Stimulated activated naive CD8-positive, alpha-beta T cell treated with anti-CD3 and anti-CD28 coated beads, Interleukin-15, Interleukin-2, amounts not matched to agents 100 U/mL and 50 U/mL, for 24 hours (primary cell): ENCODE measurements around the gene ZNRF2.

Experiments used
- ATAC-seq: fragments of 150-1000 bp; cut with Tn5 transposase; one replicate; pipeline ENCODE4 v1.10.0; 2021
- DNase-seq: peaks from one replicate; pipeline ENCODE4 v3.0.0; 2021

The ZNRF2 gene

GRCh38 chr7:30322271-30323005 is 38.0 kb downstream of the ZNRF2 start:
- DNase-seq = no peak

GRCh38 chr7:30323006-30323355 is 38.6 kb downstream of the ZNRF2 start:
- ATAC-seq = peak; percentile 82
- no peak for DNase-seq

More at GRCh38 chr7:30322271-30323005, 38.0 kb downstream of the ZNRF2 start:
- ATAC-seq = peak; percentile 61

- DNase-seq = no peak
Measured at GRCh38 chr7:30327813-30328212, 43.4 kb downstream of the ZNRF2 start.

GRCh38 chr7:30328381-30328780 is 44.0 kb downstream of the ZNRF2 start:
- ATAC-seq (no peak), DNase-seq (no peak)

More at GRCh38 chr7:30327813-30328212, 43.4 kb downstream of the ZNRF2 start:
- no peak for ATAC-seq

DNA sequence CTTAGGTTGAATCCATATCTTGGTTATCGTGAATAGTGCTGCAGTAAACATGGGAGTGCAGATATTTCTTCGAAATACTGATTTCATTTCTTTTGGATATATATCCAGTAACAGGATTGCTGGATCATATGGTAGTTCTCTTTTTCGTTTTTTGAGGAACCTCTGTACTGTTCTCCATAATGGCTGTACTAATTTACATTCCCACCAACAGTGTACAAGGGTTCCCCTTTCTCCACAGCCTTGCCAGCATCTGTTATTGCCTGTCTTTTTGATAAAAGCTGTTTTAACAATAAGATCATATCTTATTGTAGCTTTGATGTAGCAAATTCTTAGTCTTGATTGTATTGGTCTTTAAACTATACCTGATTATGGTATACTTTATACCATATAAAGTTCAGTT is 45.3 kb downstream of the ZNRF2 start:
- ATAC-seq = no peak
- DNase-seq = no peak

- DNase-seq (no peak), ATAC-seq (peak; percentile 89)
Measured at GRCh38 chr7:30330134-30331111, 46.0 kb downstream of the ZNRF2 start.

DNA sequence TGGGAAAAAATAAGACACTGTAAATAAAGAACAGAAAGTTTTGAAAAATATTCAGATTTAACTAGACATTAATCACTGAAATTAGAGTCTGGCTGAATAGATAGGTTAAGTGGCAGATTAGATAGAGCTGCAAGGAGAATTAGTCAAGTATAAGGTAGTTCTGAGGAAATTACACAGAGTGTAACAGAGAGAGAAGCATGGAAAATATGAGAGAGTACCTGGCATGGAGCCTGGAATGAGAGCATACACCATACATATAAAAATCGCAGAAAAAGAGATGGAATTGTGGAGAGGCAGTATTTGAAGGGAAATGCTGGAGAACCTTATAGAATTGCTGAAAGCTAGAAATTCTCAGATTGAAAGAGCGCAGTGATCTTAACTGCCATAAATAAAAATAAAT is 46.9 kb downstream of the ZNRF2 start:
- ATAC-seq (no peak), DNase-seq (no peak)

DNA sequence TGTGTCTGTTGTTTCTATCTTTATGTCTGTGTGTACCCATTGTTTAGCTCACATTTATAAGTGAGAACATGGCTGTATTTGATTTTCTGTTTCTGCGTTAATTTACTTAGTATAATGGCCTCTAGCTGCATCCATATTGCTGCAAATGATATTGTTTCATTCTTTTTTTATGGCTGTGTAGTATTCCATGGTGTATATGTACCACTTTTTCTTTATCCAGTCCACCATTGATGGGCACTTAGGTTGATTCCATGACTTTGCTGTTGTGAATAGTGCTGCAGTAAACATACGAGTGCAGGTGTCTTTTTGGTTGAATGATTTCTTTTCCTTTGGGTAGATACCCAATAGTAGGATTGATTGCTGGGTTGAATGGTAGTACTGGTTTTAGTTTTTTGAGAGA is 48.2 kb downstream of the ZNRF2 start:
- no peak for ATAC-seq
- no peak for DNase-seq

DNA sequence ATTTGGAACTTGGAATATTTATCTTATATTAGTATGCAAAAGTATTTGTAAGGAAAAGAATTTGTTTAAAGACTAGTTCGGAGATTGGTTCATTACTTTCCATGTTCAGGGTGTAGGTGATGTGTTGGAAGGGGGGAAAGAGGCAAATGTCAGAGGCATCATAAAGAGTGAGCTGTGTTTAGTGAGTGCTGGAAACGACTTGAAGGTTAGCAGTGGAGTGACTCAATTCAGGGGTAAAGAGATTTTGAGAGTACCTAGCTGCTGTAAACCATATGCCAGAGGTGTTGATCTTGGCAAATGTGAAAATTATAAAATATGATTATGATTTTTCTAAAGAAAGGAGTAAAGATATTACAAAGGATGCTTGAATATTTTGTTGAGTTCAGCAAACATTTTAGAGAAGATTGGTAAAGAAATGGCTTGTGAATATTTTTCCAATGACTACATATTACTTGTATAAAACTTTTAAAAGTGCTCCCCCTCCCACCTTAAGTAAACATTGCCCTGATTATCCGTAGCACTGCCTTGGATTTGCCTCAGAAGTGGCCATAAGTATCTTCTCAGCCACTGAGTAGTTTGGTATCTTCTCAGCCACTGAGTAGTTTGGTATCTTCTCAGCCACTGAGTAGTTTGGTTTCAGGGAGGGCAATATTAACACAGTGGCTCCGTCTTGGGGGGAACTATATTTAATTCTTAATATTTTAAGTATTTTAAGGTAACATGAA is 51.5 kb downstream of the ZNRF2 start:
- ATAC-seq = peak; percentile 84

DNA sequence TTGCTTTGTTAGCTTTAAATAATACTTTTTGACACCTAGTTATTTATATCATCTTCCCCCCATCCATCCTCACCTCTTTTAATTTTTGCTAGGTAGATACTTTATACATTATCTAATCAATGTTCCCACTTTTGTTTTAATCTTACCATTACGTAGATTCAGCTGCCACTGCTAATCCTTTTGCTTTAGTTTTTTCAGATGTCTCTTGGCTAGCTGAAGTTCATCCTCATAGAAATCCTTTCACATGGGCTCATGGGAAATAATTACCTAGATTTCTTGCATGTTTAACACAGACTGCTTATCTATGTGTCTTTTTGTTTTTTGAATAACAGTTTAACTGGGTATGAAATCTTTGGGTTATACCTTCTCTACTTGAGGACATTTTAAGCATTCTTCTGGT is 60.1 kb downstream of the ZNRF2 start:
- no peak for ATAC-seq
- DNase-seq = no peak

More for the DNA sequence above, 51.5 kb downstream of the ZNRF2 start:
- DNase-seq = no peak

GRCh38 chr7:30347226-30348082 is 63.1 kb downstream of the ZNRF2 start:
- ATAC-seq (no peak), DNase-seq (no peak)

- DNase-seq (peak; percentile 32), ATAC-seq (peak; percentile 93)
Measured at GRCh38 chr7:30348083-30348560, 63.7 kb downstream of the ZNRF2 start.

- DNase-seq = no peak
- ATAC-seq = no peak
Measured at GRCh38 chr7:30349170-30349569, 64.8 kb downstream of the ZNRF2 start.

DNA sequence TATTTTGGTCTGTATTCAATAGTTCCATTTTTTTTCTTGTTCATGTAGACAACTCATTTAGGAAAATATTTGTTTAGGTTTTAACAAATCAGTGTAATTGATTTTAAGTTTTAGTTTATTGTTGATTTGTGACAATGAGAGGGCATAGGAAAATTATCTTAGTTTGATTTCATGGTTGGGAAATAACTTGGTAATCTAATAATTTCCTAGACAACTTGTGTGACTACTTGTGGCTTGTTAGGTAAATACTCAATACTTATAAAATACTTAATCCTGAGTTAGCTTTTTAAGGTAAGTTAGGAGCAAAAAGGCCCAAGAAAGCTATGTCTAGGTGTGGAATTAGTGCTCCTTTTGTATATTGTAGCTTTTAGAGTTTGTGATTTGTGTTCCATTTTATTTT is 65.4 kb downstream of the ZNRF2 start:
- DNase-seq (no peak), ATAC-seq (no peak)

DNA sequence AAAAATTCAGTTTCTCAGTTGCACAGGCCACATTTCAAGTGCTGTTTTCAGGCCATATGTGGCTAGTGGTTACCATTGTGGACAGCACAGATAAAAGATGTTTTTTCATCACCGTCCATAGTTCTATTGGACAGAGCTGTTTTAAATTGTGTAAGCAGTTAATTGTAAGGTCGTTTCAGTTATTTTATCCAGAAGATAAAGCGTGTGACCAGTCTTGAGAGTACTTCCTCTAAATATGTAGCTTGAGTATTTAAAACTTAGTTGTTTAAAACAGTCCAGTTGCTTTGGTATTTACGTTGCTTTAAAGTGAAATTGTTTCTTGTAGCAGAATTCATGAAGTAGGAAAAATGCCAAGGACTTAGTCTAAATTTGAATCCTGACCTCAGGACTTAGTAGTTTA is 66.9 kb downstream of the ZNRF2 start:
- ATAC-seq = no peak

DNA sequence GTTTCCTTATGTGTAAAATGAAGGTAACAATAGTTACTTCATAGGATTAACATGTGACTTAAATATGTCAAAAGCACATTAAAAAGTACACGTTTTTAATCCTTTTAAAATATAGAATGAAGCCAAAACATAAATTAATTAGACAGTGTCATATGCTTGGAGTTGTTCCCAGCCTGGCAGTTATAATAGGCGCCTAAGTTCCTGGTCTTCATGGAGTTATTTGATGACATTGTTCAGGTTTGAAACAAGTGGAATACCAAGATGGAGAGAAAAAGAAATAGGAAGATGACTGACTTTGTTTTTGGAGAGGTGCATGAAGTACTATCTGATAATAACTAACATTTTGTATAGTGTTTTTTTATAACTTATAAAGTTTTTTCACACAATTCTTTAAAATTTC is 67.3 kb downstream of the ZNRF2 start:
- no peak for DNase-seq
- ATAC-seq = no peak

More for the DNA sequence above, 66.9 kb downstream of the ZNRF2 start:
- no peak for DNase-seq

GRCh38 chr7:30352169-30352568 is 67.8 kb downstream of the ZNRF2 start:
- ATAC-seq = no peak
- DNase-seq = no peak

DNA sequence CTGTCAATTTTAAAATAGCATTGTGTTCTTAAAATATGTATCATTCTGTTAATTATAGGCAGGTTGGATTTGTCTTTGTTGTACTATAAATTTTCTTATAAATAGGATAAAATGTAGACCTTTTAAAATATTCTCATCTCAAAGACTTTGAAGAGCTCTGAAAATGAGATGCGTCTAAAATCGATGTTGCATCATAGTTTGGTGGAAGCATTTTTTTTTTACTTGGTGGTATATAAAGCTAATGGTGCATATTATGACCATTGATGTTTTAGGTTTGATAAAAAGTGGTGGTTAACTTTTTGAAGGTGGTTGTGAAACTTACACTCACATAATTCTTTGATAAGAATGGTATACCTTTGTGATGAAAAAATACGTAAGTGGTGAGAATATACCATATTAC is 69.1 kb downstream of the ZNRF2 start:
- ATAC-seq (no peak), DNase-seq (no peak)

DNA sequence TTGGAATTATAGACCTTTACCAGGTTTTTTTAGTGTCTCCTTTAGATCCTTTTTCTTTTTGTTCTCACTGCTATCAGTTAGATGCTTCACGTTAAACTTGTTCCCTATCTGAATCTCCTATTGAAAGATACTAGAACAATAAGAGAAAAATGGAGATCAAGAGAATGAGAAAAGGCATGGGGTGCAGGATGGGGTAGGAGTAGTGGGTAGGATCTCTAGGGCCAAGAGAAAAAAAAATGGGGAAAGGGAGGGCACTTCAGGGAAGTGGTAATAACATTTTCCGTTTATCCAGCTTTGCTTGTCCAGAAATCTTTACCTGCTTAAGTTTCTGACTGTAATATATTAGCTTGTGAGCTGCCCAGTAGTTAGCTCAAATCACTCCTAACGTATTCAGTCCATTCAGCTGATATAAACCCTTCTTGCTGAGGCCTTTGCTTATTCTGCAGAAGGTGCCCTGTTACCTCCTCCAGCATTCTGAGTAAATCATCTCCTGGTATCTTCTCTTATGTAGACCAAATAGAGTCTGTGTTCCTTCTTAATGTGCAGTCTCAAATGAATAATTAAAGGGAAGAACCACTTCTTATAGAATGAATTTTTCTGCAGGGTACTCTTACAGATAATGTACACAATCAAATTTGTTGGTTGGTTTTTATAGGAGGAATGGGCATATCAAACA is 69.7 kb downstream of the ZNRF2 start:
- no peak for DNase-seq
- no peak for ATAC-seq

GRCh38 chr7:30354791-30355190 is 70.4 kb downstream of the ZNRF2 start:
- no peak for ATAC-seq
- DNase-seq = no peak

DNA sequence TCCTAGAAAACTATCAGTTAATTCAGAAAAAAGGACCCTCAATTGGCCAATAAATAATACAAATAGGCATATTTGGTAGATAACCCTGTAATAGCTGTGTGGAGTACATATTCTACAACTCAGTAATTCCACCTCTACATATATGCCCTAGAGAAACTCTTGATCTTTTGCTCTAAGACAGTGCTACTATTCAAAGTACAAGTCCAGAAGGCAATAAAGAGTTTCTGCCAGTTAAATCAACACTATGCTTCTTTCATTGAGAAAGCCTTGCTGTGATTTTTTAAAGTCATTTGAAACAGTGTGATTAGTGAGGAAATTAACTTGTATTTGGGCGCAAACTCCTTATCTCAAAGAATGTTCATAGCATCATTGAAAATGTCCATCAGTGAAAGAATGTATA is 75.6 kb downstream of the ZNRF2 start:
- no peak for DNase-seq
- ATAC-seq = no peak
